Osteoblast (primary cell): Measurements from ENCODE around the gene EXOG. TPM values are rescaled to one million over a fixed set of nuclear protein-coding genes. Genes with fewer than 3 reads are reported as not detected.

ENCODE experiments used
- DNase-seq: peaks from one replicate; pipeline ENCODE4 v3.0.0; 2011; ENCODE audit warnings: low spot score, mixed read lengths; ENCODE audit not compliant: insufficient read length; ENCODE audit errors: missing footprints
- H2AFZ ChIP-seq: 2 replicates; pipeline ENCODE4 v1.6.0; 2011; ENCODE audit warnings: mild to moderate bottlenecking, low read length
- H3K27ac ChIP-seq: 2 replicates; pipeline ENCODE4 v1.5.1; 2011; ENCODE audit warnings: mild to moderate bottlenecking, low read depth, low read length, moderate library complexity
- H3K27me3 ChIP-seq: 2 replicates; pipeline ENCODE4 v1.6.0; 2012; ENCODE audit warnings: mild to moderate bottlenecking, control low read depth, inconsistent platforms, low read length, moderate library complexity; ENCODE audit not compliant: insufficient read depth
- H3K36me3 ChIP-seq: 2 replicates; pipeline ENCODE4 v1.5.1; 2011; ENCODE audit warnings: mild to moderate bottlenecking, low read length, control low read depth, moderate library complexity; ENCODE audit not compliant: insufficient read depth
- H3K4me1 ChIP-seq: 2 replicates; pipeline ENCODE4 v1.5.1; 2011; ENCODE audit warnings: mild to moderate bottlenecking, low read length, control low read depth, moderate library complexity; ENCODE audit not compliant: insufficient read depth
- H3K4me2 ChIP-seq: 2 replicates; pipeline ENCODE4 v1.6.0; 2011; ENCODE audit warnings: mild to moderate bottlenecking, low read length; ENCODE audit not compliant: insufficient read depth
- H3K4me3 ChIP-seq: fragments of 200-600 bp; sonication (generic); 3 replicates; pipeline ENCODE4 v1.5.1; 2012; ENCODE audit warnings: mild to moderate bottlenecking, low read length, inconsistent platforms; ENCODE audit not compliant: insufficient read depth
- H3K79me2 ChIP-seq: 2 replicates; pipeline ENCODE4 v1.6.0; 2012; ENCODE audit warnings: mild to moderate bottlenecking, low read length, control low read depth, inconsistent platforms; ENCODE audit not compliant: insufficient read depth
- H3K9me3 ChIP-seq: 2 replicates; pipeline ENCODE4 v1.5.1; 2011; ENCODE audit warnings: low read depth, low read length, control low read depth
- H4K20me1 ChIP-seq: 2 replicates; pipeline ENCODE4 v1.6.0; 2012; ENCODE audit warnings: mild to moderate bottlenecking, low read length, control low read depth; ENCODE audit not compliant: insufficient read depth
- CTCF ChIP-seq: IDR thresholded peaks from 2 replicates; pipeline ENCODE4 v1.5.1; 2011; ENCODE audit warnings: mild to moderate bottlenecking, low read depth, low read length, moderate library complexity; ENCODE audit errors: extremely low read depth
- total RNA-seq: library from RNA; depleted of rRNA; stranded (reverse); fragments of >200 nt; gene quantifications from 2 replicates; pipeline ENCODE4 v1.2.3, GENCODE V29; 2012

EXOG gene
- total RNA-seq, 1 donor, result 14.5 TPM

- no peak for DNase-seq
- Histone ChIP-seq H3K4me2 (no peak overlapping the region), H3K79me2 (no peaks in the 10 kb centered on the region), H2AFZ (no peak overlapping the region), H3K27ac (no peak overlapping the region), H3K4me1 (no peaks in the 10 kb centered on the region), H3K9me3 (no peaks in the 10 kb centered on the region), H3K27me3 (no peaks in the 10 kb centered on the region), H4K20me1 (no peaks in the 10 kb centered on the region), H3K36me3 (no peaks in the 10 kb centered on the region), H3K4me3 (no peak overlapping the region)
- no peak for TF ChIP-seq CTCF
Measured at GRCh38 chr3:38567498-38567897, 71.4 kb downstream of the EXOG start.

- no peaks in the 10 kb centered on the region for H3K9me3 ChIP-seq
- TF ChIP-seq CTCF, result no peak
- no peaks in the 10 kb centered on the region for H3K36me3 ChIP-seq
- no peaks in the 10 kb centered on the region for H3K79me2 ChIP-seq
- H3K27ac ChIP-seq, result no peak overlapping the region
- no peaks in the 10 kb centered on the region for H3K27me3 ChIP-seq
- no peaks in the 10 kb centered on the region for H4K20me1 ChIP-seq
- H3K4me2 ChIP-seq, result no peak overlapping the region
- H2AFZ ChIP-seq, result no peak overlapping the region
- H3K4me1 ChIP-seq, result no peaks in the 10 kb centered on the region
- H3K4me3 ChIP-seq, result no peak overlapping the region
- no peak for DNase-seq
Measured at GRCh38 chr3:38573111-38573510, 77.0 kb downstream of the EXOG start.

- no peaks in the 10 kb centered on the region for H3K36me3 ChIP-seq
- no peak overlapping the region for H2AFZ ChIP-seq
- H3K9me3 ChIP-seq, result no peaks in the 10 kb centered on the region
- H4K20me1 ChIP-seq, result no peaks in the 10 kb centered on the region
- no peak overlapping the region for H3K4me3 ChIP-seq
- no peak for DNase-seq
- no peaks in the 10 kb centered on the region for H3K79me2 ChIP-seq
- no peak overlapping the region for H3K27ac ChIP-seq
- H3K27me3 ChIP-seq, result no peaks in the 10 kb centered on the region
- no peaks in the 10 kb centered on the region for H3K4me1 ChIP-seq
- H3K4me2 ChIP-seq, result no peak overlapping the region
- no peak for TF ChIP-seq CTCF
Measured at GRCh38 chr3:38573556-38573955, 77.4 kb downstream of the EXOG start.

- Histone ChIP-seq H3K4me3 (no peak overlapping the region), H3K36me3 (no peaks in the 10 kb centered on the region), H3K9me3 (no peaks in the 10 kb centered on the region), H3K27me3 (no peaks in the 10 kb centered on the region), H3K4me1 (no peaks in the 10 kb centered on the region), H3K4me2 (no peak overlapping the region), H3K27ac (no peak overlapping the region), H2AFZ (no peak overlapping the region), H4K20me1 (no peaks in the 10 kb centered on the region), H3K79me2 (no peaks in the 10 kb centered on the region)
- TF ChIP-seq CTCF, result no peak
- no peak for DNase-seq
Measured at GRCh38 chr3:38574411-38575278, 78.5 kb downstream of the EXOG start.
